Colonic mucosa (tissue), 4 donors: Measurements from ENCODE around the gene TLNRD1. TPM values are rescaled to one million over a fixed set of nuclear protein-coding genes. Genes with fewer than 3 reads are reported as not detected.

Experiments
- DNase-seq: peaks from one replicate; pipeline ENCODE4 v3.0.0-alpha.2; 2020
- H3K27ac ChIP-seq: fragments of 200-600 bp; one replicate; pipeline ENCODE4 v1.8.0; 2021
- H3K27me3 ChIP-seq: fragments of 200-600 bp; one replicate; pipeline ENCODE4 v1.8.0; 2021
- H3K36me3 ChIP-seq: fragments of 200-600 bp; one replicate; pipeline ENCODE4 v1.8.0; 2021
- H3K4me1 ChIP-seq: fragments of 200-600 bp; one replicate; pipeline ENCODE4 v1.8.0; 2021; ENCODE audit warnings: mild to moderate bottlenecking
- H3K4me3 ChIP-seq: fragments of 200-600 bp; one replicate; pipeline ENCODE4 v1.8.0; 2021
- H3K9ac ChIP-seq, 2 donors: one replicate each; pipeline ENCODE4 v1.7.0; 2013; ENCODE audit warnings: control low read depth in 2 of 2, low read depth in 2 of 2, low read length in 2 of 2
- H3K9me3 ChIP-seq: fragments of 200-600 bp; one replicate; pipeline ENCODE4 v1.8.0; 2021
- CTCF ChIP-seq: fragments of 200-600 bp; IDR thresholded peaks from one replicate; pipeline ENCODE4 v1.8.0; 2022; ENCODE audit warnings: antibody characterized with exemption, mild to moderate bottlenecking
- intact Hi-C: fragments of 100-400 bp; cut with DNase I; formaldehyde crosslinking; loops from one replicate; pipeline ENCODE4 v1.14.1; 2022
- total RNA-seq, 2 donors: library from RNA; stranded (reverse); fragmentation: NEBNext Ultra II Directional in 1 of 2; extraction: Animal tissue kit (Norgen Biotek cat#: 25700) in 1 of 2; gene quantifications; one replicate each; pipeline ENCODE4 v1.2.1, GENCODE V29; 2021
- donor health status: healthy.
- donor health status: DM: no; HTN: no; CAD: no.
- donor health status: DM: no; HTN: no; CAD: no.

The TLNRD1 gene
- total RNA-seq, 2 donors from 2014 or later = 28.5 to 33.3 TPM

DNA sequence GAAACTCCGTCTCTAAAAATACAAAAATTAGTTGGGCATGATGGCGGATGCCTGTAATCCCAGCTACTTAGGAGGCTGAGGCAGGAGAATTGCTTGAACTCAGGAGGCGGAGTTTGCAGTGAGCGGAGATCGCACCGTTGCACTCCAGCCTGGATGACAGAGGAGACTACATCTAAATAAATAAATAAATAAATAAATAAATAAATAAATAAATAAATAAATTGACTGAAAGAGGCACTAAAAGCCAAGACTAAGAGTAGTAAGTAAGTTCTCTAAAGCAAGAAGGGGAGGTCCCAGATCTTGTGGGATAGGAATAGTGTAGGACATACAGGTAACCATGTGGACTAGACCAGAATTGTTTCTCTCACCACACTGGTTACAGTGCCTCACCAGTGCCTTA, 40.0 kb downstream of the TLNRD1 start:
- no peak for TF ChIP-seq CTCF
- H3K9me3 ChIP-seq = no peaks in the 10 kb centered on the region
- no peak overlapping the region for H3K9ac ChIP-seq
- DNase-seq = no peak
- H3K36me3 ChIP-seq = no peaks in the 10 kb centered on the region
- intact Hi-C loops = no loop called here
- no peak overlapping the region for H3K4me3 ChIP-seq
- H3K4me1 ChIP-seq = no peaks in the 10 kb centered on the region
- H3K27ac ChIP-seq = no peak overlapping the region
- no peaks in the 10 kb centered on the region for H3K27me3 ChIP-seq

DNA sequence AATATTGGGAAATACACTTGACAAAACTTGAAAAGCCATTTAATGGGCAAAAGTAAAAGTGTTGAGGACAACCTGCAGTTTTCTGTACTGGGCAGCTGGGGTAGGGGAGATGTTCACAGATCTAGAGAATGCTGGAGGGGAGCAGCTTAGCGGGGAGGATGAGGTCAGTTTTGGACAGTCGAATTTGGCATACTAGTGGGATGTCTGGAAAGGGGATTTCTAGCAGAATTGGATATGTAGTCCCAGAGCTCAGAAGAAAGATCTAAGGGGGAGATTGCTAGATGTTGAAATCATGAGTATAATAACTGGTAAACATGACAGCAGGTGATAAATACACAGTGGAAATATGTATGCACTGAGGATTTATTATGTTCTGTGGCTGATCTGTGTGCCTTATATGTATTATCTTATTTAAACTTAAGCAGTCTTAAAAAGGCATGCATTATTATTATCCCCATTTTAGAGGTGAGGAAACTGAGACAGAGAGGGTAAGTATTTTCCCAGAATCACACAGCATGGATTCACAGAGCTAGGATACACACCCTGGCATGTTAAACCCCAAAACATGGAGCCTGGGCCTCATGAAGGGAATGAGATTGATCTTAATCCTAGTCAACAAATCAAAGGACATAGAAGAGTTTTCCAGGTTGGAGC, 42.7 kb downstream of the TLNRD1 start:
- Histone ChIP-seq H3K4me1 (no peaks in the 10 kb centered on the region), H3K9me3 (no peaks in the 10 kb centered on the region), H3K9ac (no peak overlapping the region), H3K4me3 (no peak overlapping the region), H3K27ac (no peak overlapping the region), H3K27me3 (no peaks in the 10 kb centered on the region), H3K36me3 (no peaks in the 10 kb centered on the region)
- intact Hi-C loops = no loop called here
- no peak for TF ChIP-seq CTCF
- no peak for DNase-seq

DNA sequence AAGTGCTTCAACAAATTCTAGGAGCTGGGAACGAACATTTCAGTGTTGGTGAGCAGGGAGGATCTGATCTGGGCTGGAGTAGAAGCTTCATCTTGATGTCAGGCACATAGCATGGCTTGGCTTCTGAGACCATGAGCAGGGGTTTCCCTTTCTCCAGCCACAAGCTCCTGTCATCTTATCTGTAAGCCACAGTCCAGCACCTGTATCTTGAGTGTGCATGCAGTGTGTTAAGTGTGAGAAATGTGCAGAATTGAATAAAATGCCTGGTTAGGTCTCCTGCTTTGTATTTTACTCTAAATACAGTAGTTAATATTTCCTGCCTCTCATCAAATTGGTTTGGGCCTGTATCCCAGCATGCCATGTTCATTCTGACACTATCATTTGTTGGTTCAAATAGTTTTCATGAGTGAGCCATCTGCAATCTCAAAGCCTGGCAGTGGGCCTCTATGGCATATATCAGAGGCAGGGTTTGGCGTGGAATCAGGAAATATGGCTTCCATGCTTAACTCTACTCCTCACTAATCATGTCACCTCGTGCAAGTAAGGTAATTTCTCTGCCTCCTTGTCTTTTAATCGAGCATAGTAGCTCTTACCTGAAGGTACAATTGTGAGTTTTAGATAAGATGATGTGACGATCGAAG, 43.3 kb downstream of the TLNRD1 start:
- intact Hi-C loops = no loop called here
- no peak for TF ChIP-seq CTCF
- Histone ChIP-seq H3K9me3 (no peaks in the 10 kb centered on the region), H3K36me3 (no peaks in the 10 kb centered on the region), H3K27me3 (no peaks in the 10 kb centered on the region), H3K4me3 (no peak overlapping the region), H3K4me1 (no peaks in the 10 kb centered on the region), H3K27ac (no peak overlapping the region), H3K9ac (no peak overlapping the region)
- no peak for DNase-seq

DNA sequence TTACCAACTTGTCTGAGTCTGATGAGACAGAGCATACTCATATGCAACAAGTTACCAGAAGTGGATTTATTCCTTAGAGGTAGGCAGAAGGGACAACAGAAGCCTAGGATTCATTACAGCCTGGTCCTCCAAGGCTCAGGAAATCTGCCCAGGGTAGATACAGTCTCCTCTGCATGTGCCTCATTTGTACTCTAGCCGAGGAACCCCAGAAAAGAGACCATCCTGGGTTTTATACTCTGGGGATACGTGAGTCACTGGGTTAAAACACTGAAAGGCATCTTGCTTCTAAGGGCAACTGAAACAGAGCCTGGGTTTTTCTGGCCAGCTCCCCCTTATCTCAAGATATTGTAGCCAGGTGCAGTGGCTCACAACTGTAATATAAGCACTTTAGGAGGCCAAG, 45.6 kb downstream of the TLNRD1 start:
- intact Hi-C loops = no loop called here
- DNase-seq = no peak
- H3K9ac ChIP-seq = no peak overlapping the region
- H3K4me3 ChIP-seq = no peak overlapping the region
- no peaks in the 10 kb centered on the region for H3K9me3 ChIP-seq
- no peaks in the 10 kb centered on the region for H3K27me3 ChIP-seq
- no peaks in the 10 kb centered on the region for H3K4me1 ChIP-seq
- H3K36me3 ChIP-seq = no peaks in the 10 kb centered on the region
- no peak overlapping the region for H3K27ac ChIP-seq
- no peak for TF ChIP-seq CTCF

DNA sequence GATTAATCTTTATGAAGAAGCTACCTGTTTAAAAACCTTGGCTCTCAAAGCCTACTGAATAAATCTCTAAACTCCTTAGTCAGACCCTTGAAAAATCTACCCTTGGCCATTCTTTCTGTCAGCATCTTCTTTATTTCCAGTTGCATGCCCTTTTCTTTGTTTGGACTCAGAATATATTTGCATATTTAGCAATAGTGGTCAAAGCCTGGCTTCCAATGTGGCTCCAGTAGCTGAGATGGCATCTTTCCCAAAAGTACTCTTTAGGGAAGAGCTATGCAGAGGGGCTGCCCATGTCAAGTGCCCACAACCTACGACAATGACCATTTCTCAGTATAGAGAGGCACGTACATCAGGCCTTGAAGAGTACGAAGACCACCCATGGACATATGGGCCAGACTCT, 47.2 kb downstream of the TLNRD1 start:
- Histone ChIP-seq H3K4me3 (no peak overlapping the region), H3K27ac (no peak overlapping the region), H3K9me3 (no peaks in the 10 kb centered on the region), H3K9ac (no peak overlapping the region), H3K27me3 (no peaks in the 10 kb centered on the region), H3K4me1 (no peaks in the 10 kb centered on the region), H3K36me3 (no peaks in the 10 kb centered on the region)
- TF ChIP-seq CTCF = no peak
- DNase-seq = no peak
- intact Hi-C loops = no loop called here
